Measurements from ENCODE around the gene HEMGN. TPM values are rescaled to one million over a fixed set of nuclear protein-coding genes. Genes with fewer than 3 reads are reported as not detected.

Gene HEMGN
- total and polyA plus RNA-seq, 2 of the 13 experiments (the other 11 are each of a cell fraction or from before 2014, with no cell fraction given): not detected

GRCh38 chr9:97905228-97905627 lies 32.7 kb downstream of the HEMGN start (continued):
- TF ChIP-seq CCAR2 (optimal IDR thresholded peaks at IDR 0.05; ENCODE audit: low read depth, low read length) (no peak), CERS6 (CRISPR knock-in tag; IDR thresholded peaks at IDR 0.05) (no peak), ZNF883 (CRISPR knock-in tag; IDR thresholded peaks at IDR 0.05; ENCODE audit: not compliant biosample characterization) (no peak), HDAC1 (CRISPR knock-in tag; IDR thresholded peaks at IDR 0.05) (no peak), ZNF24 (IDR thresholded peaks at IDR 0.05) (no peak)
- TF ChIP-seq, protein P1, sequence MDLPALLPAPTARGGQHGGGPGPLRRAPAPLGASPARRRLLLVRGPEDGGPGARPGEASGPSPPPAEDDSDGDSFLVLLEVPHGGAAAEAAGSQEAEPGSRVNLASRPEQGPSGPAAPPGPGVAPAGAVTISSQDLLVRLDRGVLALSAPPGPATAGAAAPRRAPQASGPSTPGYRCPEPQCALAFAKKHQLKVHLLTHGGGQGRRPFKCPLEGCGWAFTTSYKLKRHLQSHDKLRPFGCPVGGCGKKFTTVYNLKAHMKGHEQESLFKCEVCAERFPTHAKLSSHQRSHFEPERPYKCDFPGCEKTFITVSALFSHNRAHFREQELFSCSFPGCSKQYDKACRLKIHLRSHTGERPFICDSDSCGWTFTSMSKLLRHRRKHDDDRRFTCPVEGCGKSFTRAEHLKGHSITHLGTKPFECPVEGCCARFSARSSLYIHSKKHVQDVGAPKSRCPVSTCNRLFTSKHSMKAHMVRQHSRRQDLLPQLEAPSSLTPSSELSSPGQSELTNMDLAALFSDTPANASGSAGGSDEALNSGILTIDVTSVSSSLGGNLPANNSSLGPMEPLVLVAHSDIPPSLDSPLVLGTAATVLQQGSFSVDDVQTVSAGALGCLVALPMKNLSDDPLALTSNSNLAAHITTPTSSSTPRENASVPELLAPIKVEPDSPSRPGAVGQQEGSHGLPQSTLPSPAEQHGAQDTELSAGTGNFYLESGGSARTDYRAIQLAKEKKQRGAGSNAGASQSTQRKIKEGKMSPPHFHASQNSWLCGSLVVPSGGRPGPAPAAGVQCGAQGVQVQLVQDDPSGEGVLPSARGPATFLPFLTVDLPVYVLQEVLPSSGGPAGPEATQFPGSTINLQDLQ (CRISPR knock-in tag; IDR thresholded peaks at IDR 0.05): no peak
- TF ChIP-seq, protein P2, sequence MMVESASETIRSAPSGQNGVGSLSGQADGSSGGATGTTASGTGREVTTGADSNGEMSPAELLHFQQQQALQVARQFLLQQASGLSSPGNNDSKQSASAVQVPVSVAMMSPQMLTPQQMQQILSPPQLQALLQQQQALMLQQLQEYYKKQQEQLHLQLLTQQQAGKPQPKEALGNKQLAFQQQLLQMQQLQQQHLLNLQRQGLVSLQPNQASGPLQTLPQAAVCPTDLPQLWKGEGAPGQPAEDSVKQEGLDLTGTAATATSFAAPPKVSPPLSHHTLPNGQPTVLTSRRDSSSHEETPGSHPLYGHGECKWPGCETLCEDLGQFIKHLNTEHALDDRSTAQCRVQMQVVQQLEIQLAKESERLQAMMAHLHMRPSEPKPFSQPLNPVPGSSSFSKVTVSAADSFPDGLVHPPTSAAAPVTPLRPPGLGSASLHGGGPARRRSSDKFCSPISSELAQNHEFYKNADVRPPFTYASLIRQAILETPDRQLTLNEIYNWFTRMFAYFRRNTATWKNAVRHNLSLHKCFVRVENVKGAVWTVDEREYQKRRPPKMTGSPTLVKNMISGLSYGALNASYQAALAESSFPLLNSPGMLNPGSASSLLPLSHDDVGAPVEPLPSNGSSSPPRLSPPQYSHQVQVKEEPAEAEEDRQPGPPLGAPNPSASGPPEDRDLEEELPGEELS (CRISPR knock-in tag; IDR thresholded peaks at IDR 0.05): no peak
- TF ChIP-seq, protein P3, sequence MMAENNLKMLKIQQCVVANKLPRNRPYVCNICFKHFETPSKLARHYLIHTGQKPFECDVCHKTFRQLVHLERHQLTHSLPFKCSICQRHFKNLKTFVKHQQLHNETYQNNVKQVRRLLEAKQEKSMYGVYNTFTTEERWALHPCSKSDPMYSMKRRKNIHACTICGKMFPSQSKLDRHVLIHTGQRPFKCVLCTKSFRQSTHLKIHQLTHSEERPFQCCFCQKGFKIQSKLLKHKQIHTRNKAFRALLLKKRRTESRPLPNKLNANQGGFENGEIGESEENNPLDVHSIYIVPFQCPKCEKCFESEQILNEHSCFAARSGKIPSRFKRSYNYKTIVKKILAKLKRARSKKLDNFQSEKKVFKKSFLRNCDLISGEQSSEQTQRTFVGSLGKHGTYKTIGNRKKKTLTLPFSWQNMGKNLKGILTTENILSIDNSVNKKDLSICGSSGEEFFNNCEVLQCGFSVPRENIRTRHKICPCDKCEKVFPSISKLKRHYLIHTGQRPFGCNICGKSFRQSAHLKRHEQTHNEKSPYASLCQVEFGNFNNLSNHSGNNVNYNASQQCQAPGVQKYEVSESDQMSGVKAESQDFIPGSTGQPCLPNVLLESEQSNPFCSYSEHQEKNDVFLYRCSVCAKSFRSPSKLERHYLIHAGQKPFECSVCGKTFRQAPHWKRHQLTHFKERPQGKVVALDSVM (CRISPR knock-in tag; IDR thresholded peaks at IDR 0.05): no peak
